Esophagus muscularis mucosa (tissue), 4 donors: ENCODE results near the gene PLCL1. TPM values are rescaled to one million over a fixed set of nuclear protein-coding genes. Genes with fewer than 3 reads are reported as not detected.

Source experiments
- DNase-seq: peaks from one replicate; pipeline ENCODE4 v3.0.0-alpha.2; 2017; ENCODE audit errors: extremely low spot score
- H3K27ac ChIP-seq, 4 donors: fragments of 200-600 bp; sonication (generic); replicated peaks in 1 of 4; 1 replicate in 3 of 4; 2 replicates in 1 of 4; pipeline ENCODE4 v1.5.1; 2016 to 2019; ENCODE audit warnings: mild to moderate bottlenecking in 1 of 4
- H3K27me3 ChIP-seq, 4 donors: fragments of 200-600 bp; sonication (generic); one replicate each; pipeline versions ENCODE4 v1.5.1 to v1.6.0; 2016 to 2019
- H3K36me3 ChIP-seq, 4 donors: fragments of 200-600 bp; sonication (generic); one replicate each; pipeline ENCODE4 v1.5.1; 2016 to 2019
- H3K4me1 ChIP-seq, 4 donors: fragments of 200-600 bp; sonication (generic); one replicate each; pipeline ENCODE4 v1.5.1; 2016 to 2019
- H3K4me3 ChIP-seq, 4 donors: fragments of 200-600 bp; sonication (generic); 1 replicate in 2 of 4; 2 replicates in 2 of 4; pipeline ENCODE4 v1.5.1; 2016 to 2019; ENCODE audit warnings: mild to moderate bottlenecking in 4 of 4, moderate library complexity in 1 of 4
- H3K9me3 ChIP-seq, 4 donors: fragments of 200-600 bp; sonication (generic); 1 replicate in 3 of 4; 2 replicates in 1 of 4; pipeline ENCODE4 v1.5.1; 2016 to 2019
- EP300 ChIP-seq: sonication (generic); formaldehyde crosslinking; IDR thresholded peaks from one replicate; pipeline ENCODE4 v1.6.1; 2017; ENCODE audit warnings: antibody characterized with exemption
- POLR2A ChIP-seq: fragments of 450-650 bp; IDR thresholded peaks from one replicate; pipeline ENCODE4 v1.6.1; 2017; ENCODE audit warnings: antibody characterized with exemption, moderate library complexity, mild to moderate bottlenecking, low read depth
- POLR2AphosphoS5 ChIP-seq, 2 donors: sonication (generic); formaldehyde crosslinking; IDR thresholded peaks; one replicate each; pipeline ENCODE4 v1.6.1; 2017; ENCODE audit warnings: antibody characterized with exemption in 2 of 2
- WGBS: methylation state at CpG from one replicate; pipeline ENCODE4 v1.1.5; 2018; 5-methylcytosine and 5-hydroxymethylcytosine counted together
- intact Hi-C: fragments of 100-400 bp; cut with DNase I; formaldehyde crosslinking; loops from one replicate; pipeline ENCODE4 v1.15.1; 2023
- total RNA-seq, 4 donors: library from RNA; depleted of rRNA; stranded (reverse); fragments of >200 nt; gene quantifications; one replicate each; pipeline versions ENCODE4 v1.1.0 to v1.2.1, GENCODE V29; 2016
- TF ChIP-seq, protein P1 (sequence below), 3 experiments: fragments of 200-600 bp in 2 of 3; fragments of 450-650 bp in 1 of 3; sonication (generic) in 2 of 3; IDR thresholded peaks; one replicate each; pipeline ENCODE4 v1.5.1; 2017 to 2019; ENCODE audit warnings: antibody characterized with exemption in 3 of 3, mild to moderate bottlenecking in 2 of 3, moderate library complexity in 1 of 3

The PLCL1 gene
- total RNA-seq, 4 donors from 2014 or later = 67.3 to 86.2 (median 79.2) TPM

DNA sequence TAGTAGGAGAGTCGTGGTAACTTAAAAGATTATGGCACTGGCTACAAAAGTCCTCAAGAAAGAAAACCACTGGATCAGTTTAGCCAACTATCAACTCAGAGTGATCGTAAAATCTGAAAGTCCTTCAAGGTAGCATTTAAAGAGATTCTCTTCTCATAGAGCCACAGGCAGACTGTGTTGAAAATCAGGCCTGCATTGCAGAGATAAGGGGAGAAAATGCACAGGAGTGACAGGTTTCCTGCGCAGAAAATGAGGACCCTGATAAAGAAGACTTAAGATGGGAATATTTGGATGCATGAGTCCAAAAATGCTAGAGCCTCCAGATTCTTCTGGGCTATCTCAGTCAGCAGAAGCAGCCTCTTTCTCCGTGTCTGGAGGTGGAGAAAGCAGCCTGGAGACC lies 360.9 kb downstream of the PLCL1 start:
- no peaks in the 10 kb centered on the region for H3K36me3 ChIP-seq
- no peak overlapping the region for H3K4me3 ChIP-seq
- H3K27ac ChIP-seq = no peak overlapping the region
- TF ChIP-seq POLR2A (no peak), POLR2AphosphoS5 (IDR thresholded peaks at IDR 0.05) (no peak), EP300 (no peak)
- TF ChIP-seq, protein P1, sequence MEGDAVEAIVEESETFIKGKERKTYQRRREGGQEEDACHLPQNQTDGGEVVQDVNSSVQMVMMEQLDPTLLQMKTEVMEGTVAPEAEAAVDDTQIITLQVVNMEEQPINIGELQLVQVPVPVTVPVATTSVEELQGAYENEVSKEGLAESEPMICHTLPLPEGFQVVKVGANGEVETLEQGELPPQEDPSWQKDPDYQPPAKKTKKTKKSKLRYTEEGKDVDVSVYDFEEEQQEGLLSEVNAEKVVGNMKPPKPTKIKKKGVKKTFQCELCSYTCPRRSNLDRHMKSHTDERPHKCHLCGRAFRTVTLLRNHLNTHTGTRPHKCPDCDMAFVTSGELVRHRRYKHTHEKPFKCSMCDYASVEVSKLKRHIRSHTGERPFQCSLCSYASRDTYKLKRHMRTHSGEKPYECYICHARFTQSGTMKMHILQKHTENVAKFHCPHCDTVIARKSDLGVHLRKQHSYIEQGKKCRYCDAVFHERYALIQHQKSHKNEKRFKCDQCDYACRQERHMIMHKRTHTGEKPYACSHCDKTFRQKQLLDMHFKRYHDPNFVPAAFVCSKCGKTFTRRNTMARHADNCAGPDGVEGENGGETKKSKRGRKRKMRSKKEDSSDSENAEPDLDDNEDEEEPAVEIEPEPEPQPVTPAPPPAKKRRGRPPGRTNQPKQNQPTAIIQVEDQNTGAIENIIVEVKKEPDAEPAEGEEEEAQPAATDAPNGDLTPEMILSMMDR (IDR thresholded peaks at IDR 0.05) = no peak
- intact Hi-C loops = no loop called here
- no peak for DNase-seq
- no peaks in the 10 kb centered on the region for H3K4me1 ChIP-seq
- H3K27me3 ChIP-seq = no peaks in the 10 kb centered on the region
- H3K9me3 ChIP-seq = no peaks in the 10 kb centered on the region
- 100% methylated on average over 4 of the region's 4 CpGs for WGBS

DNA sequence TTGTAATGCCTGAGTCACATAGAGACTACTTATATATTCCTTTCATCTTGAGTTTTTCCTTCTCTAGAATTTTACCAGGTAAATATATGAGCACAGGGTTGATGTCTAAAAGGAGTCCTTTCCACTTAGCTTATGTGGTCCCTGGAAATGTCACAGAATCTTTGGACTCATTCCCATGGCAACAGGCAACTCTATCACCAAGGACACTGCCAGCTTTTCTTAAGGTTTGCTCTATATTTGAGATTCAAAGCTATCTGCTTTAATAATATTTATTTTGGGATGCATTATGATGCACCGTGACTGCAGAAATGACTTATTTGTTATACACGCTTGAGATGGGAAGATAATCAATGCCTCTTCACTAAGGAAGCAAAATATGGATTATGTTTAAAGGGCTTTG lies 363.0 kb downstream of the PLCL1 start:
- H3K36me3 ChIP-seq = no peaks in the 10 kb centered on the region
- no peak for DNase-seq
- H3K9me3 ChIP-seq = no peaks in the 10 kb centered on the region
- H3K4me1 ChIP-seq = peaks cover 0 to 5% (median under 1%) of the 10 kb centered on the region in 4 donors
- WGBS = 80% methylated on average over 2 of the region's 2 CpGs
- no peaks in the 10 kb centered on the region for H3K27me3 ChIP-seq
- TF ChIP-seq POLR2AphosphoS5 (IDR thresholded peaks at IDR 0.05) = no peak
- no peak for TF ChIP-seq EP300
- TF ChIP-seq, protein P1 (IDR thresholded peaks at IDR 0.05) = no peak
- no peak for TF ChIP-seq POLR2A
- H3K27ac ChIP-seq = no peak overlapping the region
- H3K4me3 ChIP-seq = no peak overlapping the region
- intact Hi-C loops = no loop called here

DNA sequence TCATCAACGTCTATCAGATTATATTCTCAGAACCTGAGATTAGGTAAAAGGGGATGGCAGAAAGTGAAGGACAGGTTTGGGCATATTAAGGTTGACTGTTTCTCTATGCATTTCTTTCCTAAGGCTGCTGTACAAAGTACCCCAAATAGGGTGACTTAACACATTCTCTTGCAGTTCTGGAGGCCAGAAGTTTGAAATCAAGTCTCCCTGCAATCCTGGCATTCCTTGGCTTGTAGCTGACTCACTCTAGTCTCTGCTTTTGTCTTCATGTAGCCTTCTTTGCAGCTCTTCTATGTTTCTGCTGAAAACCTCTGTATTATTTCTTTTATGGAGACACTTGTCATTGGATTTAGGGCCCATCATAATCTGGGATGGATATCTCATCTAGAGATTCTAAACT lies 364.3 kb downstream of the PLCL1 start:
- H3K36me3 ChIP-seq = no peaks in the 10 kb centered on the region
- H3K4me1 ChIP-seq = peaks cover 0 to 18% (median 11%) of the 10 kb centered on the region in 4 donors
- H3K4me3 ChIP-seq = no peak overlapping the region
- DNase-seq = no peak
- H3K27me3 ChIP-seq = no peaks in the 10 kb centered on the region
- WGBS = 91% methylated on average over 1 of the region's 1 CpG
- TF ChIP-seq, protein P1 (IDR thresholded peaks at IDR 0.05) = no peak
- TF ChIP-seq EP300 (no peak), POLR2A (no peak), POLR2AphosphoS5 (IDR thresholded peaks at IDR 0.05) (no peak)
- H3K27ac ChIP-seq = no peak overlapping the region
- intact Hi-C loops = no loop called here
- H3K9me3 ChIP-seq = no peaks in the 10 kb centered on the region

DNA sequence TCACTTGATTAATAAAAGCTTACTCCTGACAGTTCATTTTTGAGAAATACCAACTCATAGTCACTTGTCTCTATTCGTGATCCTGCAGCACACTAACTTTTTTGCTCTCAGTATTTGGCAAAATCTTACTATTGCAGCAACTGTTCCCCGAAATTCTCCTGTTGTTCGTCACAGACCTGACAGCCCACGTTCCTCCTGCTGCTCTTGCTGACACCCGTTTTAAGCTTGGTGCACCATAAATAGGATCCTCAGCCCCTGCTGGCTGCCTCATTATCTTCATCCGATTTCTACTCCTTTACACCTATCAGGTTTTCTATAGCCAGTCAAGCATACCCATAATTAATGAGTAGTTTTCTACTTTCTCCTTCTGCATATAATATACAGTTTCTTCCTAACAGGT lies 368.8 kb downstream of the PLCL1 start:
- H3K4me3 ChIP-seq = no peak overlapping the region
- DNase-seq = no peak
- H3K27ac ChIP-seq = peak overlapping the region in 3 of 4 donors; percentile 40 to 65 (median 62)

More for the DNA sequence above, 368.8 kb downstream of the PLCL1 start:
- WGBS = 34% methylated on average over 6 of the region's 6 CpGs
- intact Hi-C loops = loop anchor here (5.0 kb wide), 1 partner anchor 366 kb away; no protein-coding TSS in a partner anchor
- TF ChIP-seq POLR2A (no peak), POLR2AphosphoS5 (IDR thresholded peaks at IDR 0.05) (peak; percentile 74 to 77), EP300 (peak; percentile 70)
- TF ChIP-seq, protein P1 (IDR thresholded peaks at IDR 0.05) = peak in 1 of 3 experiments; percentile 17
- H3K4me1 ChIP-seq = peaks cover 0 to 21% (median 15%) of the 10 kb centered on the region in 4 donors
- no peaks in the 10 kb centered on the region for H3K27me3 ChIP-seq
- H3K36me3 ChIP-seq = no peaks in the 10 kb centered on the region
- H3K9me3 ChIP-seq = no peaks in the 10 kb centered on the region
